NT2/D1 (cell line): ENCODE measurements around the gene TPX2.

Experiments used
- SUZ12 ChIP-seq: IDR thresholded peaks from 2 replicates; pipeline ENCODE4 v1.6.1; 2011; ENCODE audit not compliant: insufficient read length, insufficient read depth; ENCODE audit errors: extremely low read depth
- YY1 ChIP-seq: IDR thresholded peaks from 2 replicates; pipeline ENCODE4 v1.6.1; 2011; ENCODE audit not compliant: insufficient read length, insufficient read depth

DNA sequence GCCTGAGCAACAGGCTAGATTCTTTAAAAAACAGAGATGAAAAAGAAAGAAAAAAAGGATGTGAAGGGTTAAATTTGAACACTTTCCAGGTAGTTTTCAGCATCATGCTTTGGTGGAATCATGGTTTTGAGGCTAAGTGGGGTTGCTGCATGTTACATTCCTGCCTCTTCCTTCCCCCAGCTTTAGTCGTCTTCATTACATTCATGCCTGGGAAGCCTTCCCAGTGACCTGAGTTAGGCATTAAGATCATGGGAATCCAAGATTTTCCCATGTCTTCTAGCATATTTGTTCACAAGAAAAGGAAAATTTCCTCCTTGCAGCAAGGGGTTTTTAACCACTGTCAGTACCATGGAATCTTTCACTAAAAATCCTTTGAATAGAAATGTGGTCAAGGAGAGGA is 12.0 kb downstream of the TPX2 start:
- no peak for TF ChIP-seq YY1
- TF ChIP-seq SUZ12: no peak
